ENCODE measurements around the gene PTDSS2. TPM values are rescaled to one million over a fixed set of nuclear protein-coding genes. Genes with fewer than 3 reads are reported as not detected.

Gene PTDSS2
- total and polyA plus RNA-seq, 2 of the 4 experiments (the other 2 are of a cell fraction), result 23.5 to 26.6 TPM

DNA sequence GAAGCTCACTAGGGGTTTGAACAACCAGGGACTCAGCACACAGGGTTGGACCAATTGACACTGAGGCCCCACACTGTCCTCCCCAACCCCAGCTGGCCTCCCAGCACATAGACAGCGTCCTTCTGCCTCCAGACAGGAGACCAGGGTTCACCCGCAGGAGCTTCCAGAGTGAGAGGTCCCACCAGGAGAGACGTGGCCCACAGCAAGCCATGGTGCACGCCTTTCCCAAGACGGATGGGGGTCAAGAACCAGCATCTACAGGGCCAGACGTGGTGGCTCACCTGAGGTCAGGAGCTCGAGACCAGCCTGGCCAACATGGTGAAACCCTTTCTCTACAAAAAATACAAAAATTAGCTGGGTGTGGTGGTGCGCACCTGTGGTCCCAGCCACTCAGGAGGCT lies 23.2 kb upstream of the PTDSS2 start:
- Histone ChIP-seq H2BK120ac (ENCODE audit: low read depth, low read length) (no peak overlapping the region), H4K91ac (ENCODE audit: insufficient read depth, low read depth, low read length) (no peak overlapping the region), H2BK20ac (ENCODE audit: low read depth, low read length) (no peak overlapping the region), H4K5ac (ENCODE audit: low read depth, low read length) (no peak overlapping the region), H2AFZ (replicated peaks; ENCODE audit: low read length, poor library complexity) (no peak overlapping the region), H3K4me2 (ENCODE audit: low read depth, low read length) (no peak overlapping the region), H3K9ac (ENCODE audit: low read depth, low read length) (no peak overlapping the region), H3K56ac (ENCODE audit: extremely low read depth, insufficient read depth, low read length) (no peak overlapping the region), H2BK15ac (ENCODE audit: low read depth, low read length) (no peak overlapping the region), H3K9me3 (ENCODE audit: control insufficient read depth, insufficient read depth, low read length) (no peaks in the 10 kb centered on the region), H3K18ac (ENCODE audit: low read depth, low read length) (no peak overlapping the region), H3K79me1 (ENCODE audit: low read depth in 1 of 2, low read length in 2 of 2) (no peaks in the 10 kb centered on the region), H3K4ac (ENCODE audit: low read depth, low read length) (no peak overlapping the region), H3K27me3 (ENCODE audit: control insufficient read depth, insufficient read depth, low read length) (peaks cover 18% of the 10 kb centered on the region), H3K9me1 (ENCODE audit: insufficient read depth, low read length) (no peaks in the 10 kb centered on the region), H3K4me3 (ENCODE audit: insufficient read depth, low read depth, low read length) (no peak overlapping the region), H3K36me3 (ENCODE audit: control insufficient read depth, insufficient read depth, low read length) (no peaks in the 10 kb centered on the region), H3K23ac (ENCODE audit: low read depth, low read length) (no peak overlapping the region), H2AK5ac (ENCODE audit: low read depth, low read length) (no peak overlapping the region), H3K27ac (ENCODE audit: insufficient read depth, low read length) (no peak overlapping the region), H3K4me1 (ENCODE audit: control insufficient read depth, insufficient read depth, low read length) (no peaks in the 10 kb centered on the region), H3K14ac (replicated peaks; ENCODE audit: low read depth, low read length) (no peak overlapping the region), H2AK9ac (replicated peaks; ENCODE audit: low read depth, low read length, poor library complexity) (no peak overlapping the region), H4K20me1 (ENCODE audit: insufficient read depth, low read length) (no peaks in the 10 kb centered on the region), H2BK5ac (ENCODE audit: low read depth, low read length, poor library complexity, severe bottlenecking) (no peak overlapping the region), H4K8ac (ENCODE audit: low read depth in 2 of 2, low read length in 2 of 2) (no peak overlapping the region)
- TF ChIP-seq, protein P1, sequence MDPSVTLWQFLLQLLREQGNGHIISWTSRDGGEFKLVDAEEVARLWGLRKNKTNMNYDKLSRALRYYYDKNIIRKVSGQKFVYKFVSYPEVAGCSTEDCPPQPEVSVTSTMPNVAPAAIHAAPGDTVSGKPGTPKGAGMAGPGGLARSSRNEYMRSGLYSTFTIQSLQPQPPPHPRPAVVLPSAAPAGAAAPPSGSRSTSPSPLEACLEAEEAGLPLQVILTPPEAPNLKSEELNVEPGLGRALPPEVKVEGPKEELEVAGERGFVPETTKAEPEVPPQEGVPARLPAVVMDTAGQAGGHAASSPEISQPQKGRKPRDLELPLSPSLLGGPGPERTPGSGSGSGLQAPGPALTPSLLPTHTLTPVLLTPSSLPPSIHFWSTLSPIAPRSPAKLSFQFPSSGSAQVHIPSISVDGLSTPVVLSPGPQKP (IDR thresholded peaks at IDR 0.05; ENCODE audit: borderline replicate concordance, low read depth, low read length), result no peak
- TF ChIP-seq MAFK (IDR thresholded peaks at IDR 0.05; ENCODE audit: low read depth, low read length) (no peak), RAD21 (IDR thresholded peaks at IDR 0.05; ENCODE audit: low read length) (no peak), BHLHE40 (IDR thresholded peaks at IDR 0.05; ENCODE audit: low read depth, low read length) (no peak), POLR2A (IDR thresholded peaks at IDR 0.05; ENCODE audit: low read depth, low read length) (no peak), SMC3 (IDR thresholded peaks at IDR 0.05; ENCODE audit: low read depth, low read length) (no peak), RFX5 (IDR thresholded peaks at IDR 0.05; ENCODE audit: low read depth, low read length) (no peak), RCOR1 (IDR thresholded peaks at IDR 0.05; ENCODE audit: insufficient replicate concordance, low read length) (no peak), NFE2L2 (IDR thresholded peaks at IDR 0.05; ENCODE audit: low read depth, low read length) (no peak)
- TF ChIP-seq, protein P2, sequence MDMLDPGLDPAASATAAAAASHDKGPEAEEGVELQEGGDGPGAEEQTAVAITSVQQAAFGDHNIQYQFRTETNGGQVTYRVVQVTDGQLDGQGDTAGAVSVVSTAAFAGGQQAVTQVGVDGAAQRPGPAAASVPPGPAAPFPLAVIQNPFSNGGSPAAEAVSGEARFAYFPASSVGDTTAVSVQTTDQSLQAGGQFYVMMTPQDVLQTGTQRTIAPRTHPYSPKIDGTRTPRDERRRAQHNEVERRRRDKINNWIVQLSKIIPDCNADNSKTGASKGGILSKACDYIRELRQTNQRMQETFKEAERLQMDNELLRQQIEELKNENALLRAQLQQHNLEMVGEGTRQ (IDR thresholded peaks at IDR 0.05; ENCODE audit: low read depth, low read length), result no peak
- CTCF ChIA-PET, result no interaction called here
- no peak for DNase-seq
- BruUV-seq (replicated peaks), result no TSS peak
- in situ Hi-C loops (cut with MboI; ENCODE audit: low sequenced_read_pairs), result no loop called here
- WGBS, 2 experiments (ENCODE audit: extremely low coverage in 2 of 2, insufficient read length in 1 of 2), result 33% methylated on average over 3 of the region's 8 CpGs; no CpG with 5 or more reads in 1 of the 2 experiments
- POLR2A ChIA-PET (ENCODE audit: unreplicated experiment), result no interaction called here
- no peak for ATAC-seq (ENCODE audit: low read depth)
- dilution Hi-C loops (cut with HindIII; ENCODE audit: low sequenced_read_pairs, unreplicated experiment), result no loop called here
- intact Hi-C loops (cut with micrococcal nuclease), result no loop called here
